Activated CD4-positive, alpha-beta T cell treated with anti-CD3 and anti-CD28 coated beads, Interleukin-2, Interleukin-6, amounts not matched to agents 100 ng/mL and 50 ng/mL, durations not matched to agents 16 hours and 8 hours (primary cell): ENCODE results near the gene FEN1.

Experiments used
- DNase-seq: peaks from one replicate; pipeline ENCODE4 v3.0.0-alpha.2; 2020

Gene FEN1

DNA sequence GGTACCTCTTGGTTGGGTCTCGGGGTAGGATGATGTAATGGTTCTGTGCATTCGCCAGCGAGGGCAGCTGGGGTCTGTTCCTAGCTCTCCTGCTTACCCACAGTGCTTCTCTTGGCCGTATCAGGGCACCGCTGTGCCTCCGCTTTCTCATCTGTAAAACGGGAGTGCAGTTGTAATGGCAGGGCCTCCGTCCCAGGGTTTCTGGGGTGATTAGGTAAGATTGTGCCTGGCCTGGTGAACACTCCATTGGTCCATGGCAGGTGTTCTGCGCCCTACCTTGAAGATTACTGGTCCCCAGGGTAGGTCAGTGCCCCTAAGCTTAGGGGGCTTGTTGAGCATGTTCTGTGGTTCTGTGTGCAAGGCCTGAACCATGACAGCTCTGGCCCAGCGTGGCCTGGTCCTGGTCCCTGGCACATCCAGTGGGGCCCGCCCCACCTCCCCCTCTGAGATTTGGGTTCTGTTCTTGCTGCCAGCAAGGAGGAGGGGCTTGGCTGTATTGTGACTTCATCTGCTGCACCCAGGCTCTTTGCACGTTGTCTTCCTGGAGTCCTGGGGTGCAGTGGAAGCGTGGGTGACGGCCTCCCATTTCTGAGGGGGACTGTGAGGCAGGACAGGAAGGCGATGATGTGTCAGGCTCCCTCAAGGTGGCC, 35.4 kb upstream of the FEN1 start:
- DNase-seq, result no peak

DNA sequence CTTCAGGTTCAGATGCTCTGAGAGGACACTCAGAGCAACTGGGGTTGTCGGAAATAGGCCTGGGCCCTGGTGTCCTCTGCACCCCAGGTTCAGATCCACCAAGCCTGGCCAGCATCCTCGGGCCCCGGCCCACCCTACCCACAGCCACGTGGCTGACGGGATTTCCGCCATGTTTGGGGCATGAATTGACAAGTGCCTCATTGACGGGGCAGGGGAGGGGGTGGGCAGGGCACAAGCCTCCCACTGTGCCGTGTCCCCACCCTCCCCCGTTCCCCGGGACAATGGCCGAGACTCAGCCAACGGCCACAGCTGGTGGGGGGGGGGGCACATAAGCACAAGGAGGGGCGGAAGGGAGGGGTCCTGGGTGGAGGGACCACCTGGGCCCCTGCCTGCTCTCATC, 31.8 kb upstream of the FEN1 start:
- DNase-seq, result no peak

DNA sequence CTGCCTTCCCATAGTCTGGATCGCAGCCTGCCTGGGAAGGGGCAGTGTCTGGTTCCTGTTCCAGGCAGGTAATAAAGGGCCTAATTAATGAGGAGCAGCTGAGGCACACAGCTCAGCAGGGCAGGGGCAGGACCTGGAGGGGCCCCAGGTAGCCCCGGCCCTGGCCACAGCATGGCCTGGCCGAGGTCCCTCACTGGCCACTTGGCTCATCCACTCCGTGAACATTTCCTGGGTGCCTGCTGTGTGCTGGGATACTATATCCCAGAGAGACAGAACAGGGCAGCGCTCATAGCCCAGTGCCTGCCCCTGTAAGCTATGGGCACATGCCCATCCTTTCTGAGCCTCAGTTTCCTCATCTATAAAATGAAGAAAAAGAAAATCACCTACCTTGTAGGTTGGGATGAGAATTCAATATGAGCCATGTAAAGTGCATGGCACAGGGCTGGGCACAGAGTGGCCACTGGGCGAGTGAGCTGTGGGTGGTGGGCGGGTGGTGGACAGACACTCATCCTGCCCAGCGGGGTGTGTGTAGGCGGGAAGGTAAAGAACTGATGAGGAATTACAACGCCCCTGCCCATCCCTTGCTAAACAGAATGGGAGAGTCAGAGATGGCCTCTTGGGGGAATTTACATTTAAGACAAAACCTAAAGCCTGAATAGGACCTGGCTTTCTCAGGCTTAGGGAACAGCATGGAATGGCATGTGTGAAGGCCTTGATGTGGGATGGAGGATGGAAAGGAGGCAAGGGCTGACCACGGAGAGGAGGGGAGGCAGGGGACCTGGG, 31.1 kb upstream of the FEN1 start:
- DNase-seq, result no peak

DNA sequence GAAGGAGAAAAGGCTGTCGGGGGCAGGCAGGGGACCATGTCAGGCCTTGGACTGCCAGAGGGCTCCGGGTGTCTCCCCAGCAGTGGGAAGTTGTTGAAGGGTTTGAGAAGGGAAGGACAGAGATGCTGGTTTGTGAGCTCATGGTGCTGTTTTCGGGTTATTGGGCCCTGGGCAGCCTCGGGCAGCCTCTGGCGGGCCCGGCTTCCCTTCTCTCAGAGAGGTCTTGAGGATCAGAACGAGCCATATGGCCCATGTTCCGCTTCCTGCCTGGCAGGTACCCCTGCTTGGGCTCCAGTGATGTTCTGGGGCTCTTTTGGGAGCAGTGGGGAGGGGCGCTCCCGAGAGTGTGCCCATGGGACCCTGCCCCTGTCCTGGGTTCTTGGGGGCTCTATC, 30.5 kb upstream of the FEN1 start:
- DNase-seq, result no peak

DNA sequence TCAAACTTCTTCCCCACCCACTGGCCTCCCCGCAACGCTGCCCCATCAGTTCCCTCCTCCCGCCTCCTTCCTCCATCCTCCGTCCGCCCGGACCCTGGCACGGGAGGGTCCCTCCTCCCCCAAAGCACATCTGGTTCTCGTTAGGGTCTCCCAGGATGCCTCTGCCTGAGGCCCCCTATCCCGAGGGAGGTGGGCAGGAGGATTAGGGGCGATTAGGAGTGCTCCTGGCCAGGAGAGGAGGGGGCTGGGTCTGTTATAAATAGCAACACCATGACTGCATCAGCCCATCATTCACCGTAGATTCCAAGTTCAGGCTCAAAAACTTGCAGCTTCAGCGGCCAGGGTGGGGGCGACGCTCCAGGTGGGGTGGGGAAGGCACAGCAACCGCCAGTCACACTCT, 29.9 kb upstream of the FEN1 start:
- no peak for DNase-seq

DNA sequence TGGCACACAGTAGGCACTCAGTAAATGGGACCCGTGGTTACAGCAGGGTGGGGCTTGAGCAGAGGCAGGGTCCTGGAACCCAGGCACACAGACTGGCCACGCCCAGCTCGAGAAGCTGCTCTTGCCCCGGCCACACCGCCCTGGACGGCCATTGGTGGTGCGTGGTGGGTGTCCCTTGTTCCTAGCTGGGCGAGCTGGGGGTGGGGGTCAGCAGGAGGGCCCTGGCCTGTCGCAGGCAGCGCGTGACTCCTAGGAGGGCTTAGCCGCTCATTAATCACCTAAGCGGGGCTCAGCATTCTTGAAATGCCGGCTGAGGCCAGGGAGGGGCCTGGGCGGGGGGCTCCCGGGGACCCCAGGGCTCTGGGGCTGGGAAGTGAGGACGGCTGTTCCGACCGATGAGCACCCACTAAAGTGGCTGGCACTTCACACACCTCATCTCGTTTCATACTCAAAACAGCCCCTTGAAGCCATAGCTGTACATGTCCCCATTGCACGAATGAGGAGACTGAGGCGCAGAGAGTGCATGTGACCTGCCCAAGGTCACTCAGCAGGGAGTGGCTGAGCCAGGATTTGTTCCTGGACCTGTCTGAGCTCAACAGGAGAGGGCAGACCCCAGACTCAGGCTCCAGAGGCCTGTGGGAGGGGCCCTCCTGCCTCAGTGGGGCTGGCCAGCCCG, 28.6 kb upstream of the FEN1 start:
- DNase-seq, result no peak

DNA sequence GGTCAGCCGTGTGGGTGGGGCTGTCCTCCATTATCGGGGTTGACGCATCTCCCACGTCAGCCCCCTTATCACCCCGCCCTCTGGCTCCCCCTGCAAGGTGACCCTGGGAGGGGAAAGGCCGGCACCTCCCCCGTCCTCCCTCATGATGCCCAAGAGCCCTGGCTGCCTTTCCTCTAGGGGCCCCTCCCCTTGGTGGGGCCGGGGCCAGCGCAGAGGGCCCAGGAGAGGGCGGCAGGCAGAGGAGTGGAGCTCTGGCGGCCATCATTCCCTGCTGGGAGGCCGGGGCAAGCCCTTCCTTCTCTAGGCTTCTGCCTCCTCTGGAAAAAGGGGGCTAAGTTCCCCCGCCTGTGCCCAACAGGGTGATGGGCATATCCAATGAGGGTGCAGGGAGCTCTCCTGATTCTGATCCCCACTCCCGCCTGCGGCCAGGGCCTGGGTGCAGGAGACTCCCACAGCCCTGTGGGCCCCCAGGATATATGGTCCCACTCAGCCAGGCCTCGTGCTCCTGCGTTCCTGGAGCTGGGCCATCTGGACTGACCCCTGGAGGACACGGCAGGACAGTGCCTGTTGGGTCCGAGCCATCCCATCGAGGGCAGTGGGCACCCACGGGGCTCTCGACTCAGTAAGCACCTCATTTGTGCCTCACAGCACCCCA, 28.0 kb upstream of the FEN1 start:
- no peak for DNase-seq

DNA sequence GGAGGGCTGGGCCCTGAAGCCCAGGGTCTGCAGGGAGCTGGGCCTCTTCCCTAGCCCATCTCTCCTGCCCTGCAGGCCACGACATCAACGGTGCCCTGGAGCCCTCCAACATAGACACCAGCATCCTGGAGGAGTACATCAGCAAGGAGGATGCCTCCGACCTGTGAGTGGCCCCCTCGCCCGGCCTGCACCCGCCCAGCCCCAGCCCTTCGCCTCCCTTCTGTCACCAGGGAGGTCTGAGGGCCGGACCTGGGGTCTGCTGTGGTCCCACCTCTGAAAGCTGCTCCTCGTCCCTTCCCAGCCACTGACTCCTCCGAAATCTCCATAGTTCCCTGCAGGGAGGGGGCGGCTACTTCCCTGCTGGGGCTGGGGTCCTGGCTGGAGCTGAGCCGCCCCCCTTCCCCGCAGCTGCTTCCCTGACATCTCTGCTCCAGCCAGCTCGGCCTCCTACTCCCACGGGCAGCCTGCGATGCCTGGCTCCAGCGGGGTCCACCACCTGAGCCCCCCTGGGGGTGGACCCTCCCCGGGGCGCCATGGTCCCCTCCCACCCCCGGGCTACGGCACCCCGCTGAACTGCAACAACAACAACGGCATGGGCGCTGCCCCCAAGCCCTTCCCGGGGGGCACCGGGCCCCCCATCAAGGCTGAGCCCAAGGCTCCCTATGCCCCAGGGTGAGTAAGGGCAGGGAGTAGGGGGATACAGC, 27.0 kb upstream of the FEN1 start:
- no peak for DNase-seq

DNA sequence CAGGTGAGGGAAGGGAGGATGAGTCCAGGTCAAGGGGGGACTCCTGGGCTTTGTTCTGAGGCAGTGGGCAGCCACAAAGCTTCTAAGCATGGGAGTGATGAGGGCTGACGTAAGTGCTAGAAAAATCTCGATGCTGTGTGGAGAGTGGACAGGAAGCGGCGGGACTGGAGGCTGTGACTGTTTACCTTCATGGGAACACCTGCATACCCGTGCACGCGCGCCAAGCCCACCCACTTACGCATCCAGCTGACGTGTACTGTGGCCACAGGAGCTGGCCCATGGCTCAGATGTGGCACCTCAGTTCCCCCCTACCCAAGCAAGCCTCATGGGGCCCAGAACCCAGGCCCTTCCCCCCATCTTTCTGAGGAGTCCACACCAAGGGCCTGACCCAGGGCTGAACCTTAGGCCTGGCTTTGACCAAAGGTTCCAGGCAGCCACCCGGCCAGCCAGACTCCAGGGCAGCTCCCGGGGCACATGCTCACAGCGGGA, 26.3 kb upstream of the FEN1 start:
- no peak for DNase-seq

DNA sequence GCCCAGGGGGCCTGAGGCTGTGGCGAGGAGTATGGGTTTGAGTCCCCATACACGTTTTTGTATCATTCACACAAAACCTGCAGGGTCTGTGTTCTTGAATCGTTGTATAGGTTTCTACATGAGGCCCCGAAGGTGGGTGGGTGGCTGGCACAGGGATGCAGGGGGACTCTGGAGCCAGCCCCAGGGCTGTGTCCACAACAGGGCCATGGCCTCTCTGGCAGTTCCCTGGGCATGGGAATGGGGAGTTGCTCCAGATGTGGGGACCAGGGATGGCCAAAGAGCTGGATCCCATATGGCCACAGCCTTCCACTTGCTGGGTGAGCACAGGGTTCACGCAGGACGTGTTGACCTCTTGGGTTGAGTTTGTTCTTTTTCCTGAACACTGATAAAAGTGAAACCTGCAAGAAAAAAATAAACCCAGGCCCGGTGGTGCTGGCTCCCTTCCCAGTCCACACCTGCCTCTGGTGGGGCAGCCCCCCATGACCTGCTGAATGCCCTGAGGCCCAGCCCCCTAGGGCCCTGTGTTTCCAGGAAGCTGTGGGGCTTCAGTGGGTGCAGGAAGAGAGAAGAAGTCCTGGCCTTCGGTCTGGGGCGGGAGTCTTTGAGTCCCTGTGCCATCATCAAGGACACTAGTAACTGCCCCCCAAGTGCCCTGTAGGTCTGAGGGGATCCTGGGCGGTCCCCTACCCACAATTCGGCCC, 24.2 kb upstream of the FEN1 start:
- no peak for DNase-seq

DNA sequence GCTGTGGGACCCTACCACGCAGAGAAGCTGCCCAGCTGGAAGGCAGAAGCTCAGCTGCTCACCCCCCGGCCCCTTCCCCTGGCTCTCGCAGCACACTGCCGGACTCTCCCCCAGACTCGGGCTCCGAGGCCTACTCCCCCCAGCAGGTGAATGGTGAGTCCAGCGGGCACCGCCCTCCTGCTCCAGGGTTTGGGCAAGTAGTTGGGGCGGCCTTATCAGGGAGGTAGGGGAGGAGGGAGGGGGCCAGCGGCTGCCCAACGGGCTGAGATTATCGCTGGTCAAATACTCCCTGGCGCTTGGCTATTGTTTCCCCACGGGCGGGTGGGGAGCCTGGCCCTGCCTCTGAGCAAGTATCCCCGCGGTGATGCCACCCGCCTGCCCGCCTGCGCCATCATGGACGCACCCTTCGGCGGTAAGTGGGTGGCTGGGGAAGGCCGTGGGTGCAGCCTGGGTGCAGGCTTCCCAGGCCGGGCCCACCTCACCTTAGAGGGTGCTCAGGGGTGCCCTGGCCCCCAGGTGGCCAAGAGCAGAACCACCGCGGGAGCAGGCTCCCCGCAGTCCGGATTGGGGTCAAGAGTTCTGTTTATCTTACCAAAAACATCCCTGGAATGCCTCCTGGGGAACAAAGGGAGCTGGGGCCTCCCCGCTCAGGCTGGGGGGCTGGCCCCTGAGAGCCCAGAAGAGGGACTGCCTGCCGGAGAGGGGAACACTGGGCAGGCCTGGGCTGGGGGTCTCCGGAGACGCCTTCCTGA, 23.4 kb upstream of the FEN1 start:
- DNase-seq, result no peak

DNA sequence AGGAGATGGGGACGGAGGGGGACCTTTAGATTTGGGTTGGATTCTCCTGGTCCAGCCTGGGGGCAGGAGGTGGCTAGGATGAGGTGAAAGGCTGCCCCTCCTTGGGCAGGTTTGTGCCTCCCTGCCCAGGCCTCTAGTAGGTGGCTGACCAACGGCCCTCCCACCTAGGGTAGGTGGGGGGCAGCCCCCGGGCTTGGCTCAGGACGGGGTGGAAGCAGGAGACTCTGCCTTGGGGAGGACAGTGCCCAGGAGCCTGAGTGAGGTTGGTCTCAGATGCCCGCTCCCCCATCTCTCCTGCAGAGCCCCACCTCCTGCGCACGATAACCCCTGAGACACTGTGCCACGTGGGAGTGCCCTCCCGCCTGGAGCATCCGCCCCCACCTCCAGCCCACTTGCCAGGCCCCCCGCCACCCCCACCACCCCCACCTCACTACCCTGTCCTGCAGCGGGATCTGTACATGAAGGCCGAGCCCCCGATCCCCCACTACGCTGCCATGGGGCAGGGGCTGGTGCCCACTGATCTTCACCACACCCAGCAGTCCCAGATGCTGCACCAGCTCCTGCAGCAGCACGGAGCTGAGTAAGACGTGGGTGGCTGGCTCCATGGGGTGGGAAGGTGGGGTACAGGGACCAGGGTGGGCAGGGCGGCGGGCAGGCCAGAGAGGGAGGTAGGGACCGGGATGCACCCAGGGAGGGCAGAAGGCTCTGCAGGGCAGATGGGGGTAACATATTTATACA, 22.6 kb upstream of the FEN1 start:
- no peak for DNase-seq

DNA sequence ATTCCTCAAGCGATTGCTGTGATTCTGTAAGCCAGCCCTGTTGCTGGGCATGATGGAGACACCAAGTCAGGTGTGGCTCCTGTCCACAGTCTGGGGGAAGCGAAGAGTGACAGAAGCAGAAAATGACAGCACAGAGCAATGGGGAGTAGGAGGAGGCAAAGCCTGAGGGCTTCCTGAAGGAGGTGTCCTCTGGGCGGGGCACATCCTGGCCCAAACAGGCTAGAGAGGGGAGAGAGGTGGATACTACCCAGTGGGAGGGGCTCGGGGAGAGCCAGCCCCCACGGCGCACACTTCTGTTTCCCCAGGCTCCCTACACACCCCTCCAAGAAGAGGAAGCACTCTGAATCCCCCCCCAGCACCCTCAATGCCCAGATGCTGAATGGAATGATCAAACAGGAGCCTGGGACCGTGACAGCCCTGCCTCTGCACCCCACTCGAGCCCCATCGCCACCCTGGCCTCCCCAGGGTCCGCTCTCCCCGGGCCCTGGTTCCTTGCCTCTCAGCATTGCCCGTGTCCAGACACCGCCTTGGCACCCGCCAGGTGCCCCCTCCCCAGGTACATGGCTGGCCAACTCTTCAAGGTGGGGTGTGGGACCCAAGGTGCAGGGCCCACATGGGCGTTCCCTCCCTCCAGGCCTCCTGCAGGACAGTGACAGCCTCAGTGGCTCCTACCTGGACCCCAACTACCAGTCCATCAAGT, 21.4 kb upstream of the FEN1 start:
- DNase-seq, result no peak

DNA sequence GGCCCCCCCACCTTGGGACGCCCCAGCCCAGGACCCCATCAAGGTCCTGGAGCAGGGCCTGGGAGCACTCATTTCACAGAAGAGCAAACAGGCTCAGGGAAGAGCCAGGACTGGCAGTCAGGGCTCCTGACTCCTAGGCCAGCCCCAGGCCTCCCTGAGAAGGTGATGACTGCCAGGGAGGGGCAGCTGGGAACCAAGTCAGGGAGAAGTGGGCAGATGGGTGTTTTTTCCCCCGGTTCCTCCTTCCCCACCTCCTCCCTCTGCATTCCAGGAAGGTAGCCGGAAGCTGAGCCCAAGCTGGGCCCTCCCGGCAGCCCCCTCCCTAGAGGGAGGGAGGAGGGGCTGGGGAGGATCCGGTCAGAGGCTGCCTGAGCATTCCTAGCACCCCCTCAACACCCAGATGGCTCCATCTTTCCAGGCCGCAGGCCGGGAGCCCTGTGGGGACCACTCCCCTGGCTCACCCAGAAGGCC, 20.7 kb upstream of the FEN1 start:
- no peak for DNase-seq

DNA sequence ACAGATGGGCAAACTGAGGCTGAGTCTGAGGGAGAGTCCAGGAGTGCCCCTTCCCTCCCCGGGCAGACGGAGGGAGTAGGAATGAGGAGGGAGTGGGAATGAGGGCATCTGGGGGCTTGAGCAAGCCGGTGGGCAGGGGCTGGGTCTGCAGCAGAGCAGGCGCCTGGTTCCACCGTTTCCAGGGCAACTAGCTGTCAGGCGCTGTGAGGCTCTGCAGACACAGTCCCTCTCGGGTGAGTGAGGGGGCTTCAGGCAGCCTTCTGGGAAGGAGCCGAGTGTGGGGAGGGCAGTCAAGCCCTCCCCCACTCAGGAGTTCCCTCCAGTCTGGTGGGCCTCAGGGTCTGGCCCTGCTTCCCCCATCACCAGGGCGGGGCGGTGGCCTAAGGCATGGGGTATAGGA, 19.4 kb upstream of the FEN1 start:
- no peak for DNase-seq

DNA sequence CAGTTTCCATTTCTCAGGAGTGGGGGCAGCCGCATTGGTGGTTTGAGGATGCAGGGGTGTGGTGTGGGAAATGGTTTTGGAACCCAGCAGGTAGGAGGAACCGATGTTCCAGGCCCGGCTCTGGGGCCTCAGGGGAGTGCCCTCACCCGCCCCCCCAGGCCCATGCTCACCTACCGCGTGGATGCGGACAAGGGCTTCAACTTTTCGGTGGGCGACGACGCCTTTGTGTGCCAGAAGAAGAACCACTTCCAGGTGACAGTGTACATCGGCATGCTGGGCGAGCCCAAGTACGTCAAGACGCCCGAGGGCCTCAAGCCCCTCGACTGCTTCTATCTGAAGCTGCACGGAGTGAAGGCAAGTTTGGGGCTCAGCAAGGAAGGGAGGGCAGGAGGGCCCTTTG, 18.9 kb upstream of the FEN1 start:
- DNase-seq, result no peak

DNA sequence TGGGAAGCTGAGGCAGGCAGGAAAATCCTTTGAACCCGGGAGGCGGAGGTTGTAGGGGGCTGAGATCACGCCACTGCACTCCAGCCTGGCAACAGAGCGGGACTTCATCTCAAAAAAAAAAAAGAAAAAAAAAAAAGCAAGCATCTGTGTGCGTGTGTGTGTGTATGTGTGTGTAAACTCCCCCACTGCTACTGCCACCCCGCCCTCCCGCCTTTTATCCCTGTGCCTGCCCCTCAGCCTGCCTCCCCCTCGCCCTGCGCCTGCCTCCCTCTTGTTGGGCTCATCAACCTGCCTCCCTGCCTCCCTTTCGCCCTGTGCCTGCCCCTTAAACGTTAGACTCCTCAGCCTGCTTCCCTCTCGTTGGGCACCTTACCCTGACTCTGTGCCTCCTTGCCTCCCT, 18.3 kb upstream of the FEN1 start:
- DNase-seq, result no peak

DNA sequence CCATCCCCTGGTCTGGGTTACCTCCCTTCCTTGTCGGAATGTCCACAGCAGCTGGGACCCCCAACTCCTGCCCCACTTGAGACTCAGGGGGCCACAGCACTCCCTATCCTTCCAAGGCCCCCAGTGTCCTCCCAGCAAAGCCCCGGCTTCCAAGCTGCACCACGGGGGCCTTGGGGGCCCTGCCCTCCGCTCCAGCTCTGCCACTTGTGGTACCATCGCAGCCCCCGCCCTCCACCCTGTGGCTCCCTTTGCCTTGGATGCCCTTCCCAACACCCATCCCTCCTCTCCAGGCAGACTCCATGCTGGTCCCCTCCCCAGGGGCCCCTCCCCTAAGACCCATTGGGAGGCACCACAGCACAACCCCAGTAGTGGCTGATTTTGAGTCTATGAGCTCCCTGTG, 17.6 kb upstream of the FEN1 start:
- no peak for DNase-seq

DNA sequence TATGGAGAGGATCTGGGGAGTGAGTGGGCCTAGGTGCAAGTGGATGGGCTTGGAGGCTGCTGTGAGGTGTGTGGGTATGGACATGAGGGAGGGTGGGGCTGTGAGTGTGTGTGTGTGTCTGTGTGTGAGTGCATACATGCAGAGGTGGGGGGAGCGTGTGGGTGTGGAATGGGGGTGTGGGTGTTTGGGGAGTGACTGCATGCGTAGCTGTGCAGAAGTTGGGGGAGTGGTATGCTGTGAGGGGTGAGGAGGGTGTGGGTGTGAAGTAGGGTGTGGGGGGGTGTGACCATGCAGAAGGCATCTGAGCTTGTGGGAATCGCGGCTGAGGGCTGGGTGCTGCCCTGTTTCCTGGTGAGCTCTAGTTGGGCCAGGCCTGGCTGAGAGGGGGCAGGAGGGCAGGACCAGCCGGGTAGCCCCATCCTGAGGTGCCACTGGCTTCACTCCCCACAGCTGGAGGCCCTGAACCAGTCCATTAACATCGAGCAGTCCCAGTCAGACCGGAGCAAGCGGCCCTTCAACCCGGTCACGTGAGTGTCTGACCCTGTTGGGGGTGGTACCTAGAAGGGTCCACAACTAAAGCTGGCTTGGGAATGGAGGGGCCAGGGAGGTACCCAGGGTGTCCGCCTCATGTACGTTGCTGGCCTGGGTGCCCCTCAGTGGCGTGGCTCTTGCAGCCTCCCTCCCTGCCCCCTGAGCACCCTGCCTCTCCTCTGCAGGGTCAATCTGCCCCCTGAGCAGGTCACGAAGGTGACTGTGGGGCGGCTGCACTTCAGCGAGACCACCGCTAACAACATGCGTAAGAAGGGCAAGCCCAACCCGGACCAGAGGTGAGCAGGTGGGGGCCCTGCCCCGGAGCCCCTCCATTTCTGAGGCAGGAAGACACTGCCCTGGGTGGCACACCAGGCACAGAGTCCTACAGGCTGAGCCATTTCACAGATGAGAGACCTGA, 16.8 kb upstream of the FEN1 start:
- DNase-seq, result no peak
